H1 (cell line): Measurements from ENCODE around the gene TMC4. TPM values are rescaled to one million over a fixed set of nuclear protein-coding genes. Genes with fewer than 3 reads are reported as not detected.

Experiments used
- EZH2 ChIP-seq: fragments of 200-600 bp; sonication (generic); IDR thresholded peaks from 2 replicates; pipeline ENCODE4 v1.7.1; 2012; ENCODE audit warnings: low read depth, mild to moderate bottlenecking, moderate library complexity, low read length, inconsistent platforms; ENCODE audit not compliant: severe bottlenecking
- POU5F1 ChIP-seq: IDR thresholded peaks from 2 replicates; pipeline ENCODE4 v1.6.1; 2011; ENCODE audit warnings: low read depth, mild to moderate bottlenecking, low read length, moderate library complexity
- polyA plus RNA-seq, 7 experiments: library from polyadenylated mRNA; depleted of rRNA in 3 of 7; stranded (reverse) in 5 of 7; unstranded in 2 of 7; fragments of >200 nt in 5 of 7; fragments of 200-250 nt in 2 of 7; gene quantifications; 1 replicate in 5 of 7; 2 replicates in 1 of 7; 4 replicates in 1 of 7; pipeline versions ENCODE4 v1.2.1 to v1.2.3, GENCODE V29; 2011 to 2013; ENCODE audit warnings: missing spikeins in 2 of 7, mixed read lengths in 2 of 7
- total RNA-seq: library from RNA; stranded (reverse); fragmentation: NEBNext Ultra II Directional; extraction: Animal tissue kit (Norgen Biotek cat#: 25700); gene quantifications from 2 replicates; pipeline ENCODE4 v1.2.1, GENCODE V29; 2021
- TF ChIP-seq, protein P1 (sequence below): fragments of 300-600 bp; sonication (generic); IDR thresholded peaks from 2 replicates; pipeline ENCODE4 v1.7.1; 2012; ENCODE audit warnings: low read length, moderate library complexity, mild to moderate bottlenecking, inconsistent platforms; ENCODE audit not compliant: insufficient replicate concordance

Gene TMC4
- total and polyA plus RNA-seq, 2 of the 8 experiments (the other 6 are each of a cell fraction or from before 2014, with no cell fraction given) = 5.5 to 6.3 TPM

DNA sequence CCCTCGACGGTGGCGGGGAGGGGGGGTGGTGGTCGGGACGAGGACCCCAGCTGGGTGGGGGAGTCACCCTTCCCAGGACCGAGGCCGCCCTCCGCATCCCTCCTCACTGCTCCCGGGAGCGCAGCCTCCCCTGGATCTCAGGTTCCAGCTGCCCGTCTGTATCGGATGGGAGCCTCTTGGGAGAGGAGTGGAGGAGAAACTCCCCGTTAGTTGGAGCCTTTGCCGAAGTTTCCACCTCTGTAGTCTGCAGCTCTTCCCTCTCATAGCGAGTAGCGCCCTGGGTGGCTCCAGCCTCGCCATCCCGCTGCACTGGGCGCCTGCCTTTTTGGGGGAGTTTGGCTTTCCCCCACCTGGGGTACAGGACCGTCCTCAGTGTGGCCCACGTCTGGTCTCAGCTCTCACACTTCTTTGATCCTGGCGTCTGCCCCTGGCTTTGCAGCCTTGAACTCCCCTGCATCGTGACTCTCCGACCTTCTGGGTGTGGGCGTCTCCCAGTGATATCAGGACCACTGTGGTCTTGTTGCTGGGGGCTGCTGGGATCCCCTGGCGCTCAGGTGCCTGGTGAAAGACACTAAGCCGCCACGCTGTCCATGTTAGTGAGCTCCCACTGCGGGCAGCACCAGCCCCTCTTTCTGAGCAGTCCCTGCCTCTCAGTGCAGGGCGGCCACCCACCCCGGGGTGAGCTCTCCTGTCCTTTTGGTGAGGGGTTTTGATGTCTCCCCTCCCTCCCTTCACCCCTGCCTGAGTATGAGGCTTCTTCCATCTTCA lies 34.3 kb downstream of the TMC4 start (continued):
- TF ChIP-seq, protein P1, sequence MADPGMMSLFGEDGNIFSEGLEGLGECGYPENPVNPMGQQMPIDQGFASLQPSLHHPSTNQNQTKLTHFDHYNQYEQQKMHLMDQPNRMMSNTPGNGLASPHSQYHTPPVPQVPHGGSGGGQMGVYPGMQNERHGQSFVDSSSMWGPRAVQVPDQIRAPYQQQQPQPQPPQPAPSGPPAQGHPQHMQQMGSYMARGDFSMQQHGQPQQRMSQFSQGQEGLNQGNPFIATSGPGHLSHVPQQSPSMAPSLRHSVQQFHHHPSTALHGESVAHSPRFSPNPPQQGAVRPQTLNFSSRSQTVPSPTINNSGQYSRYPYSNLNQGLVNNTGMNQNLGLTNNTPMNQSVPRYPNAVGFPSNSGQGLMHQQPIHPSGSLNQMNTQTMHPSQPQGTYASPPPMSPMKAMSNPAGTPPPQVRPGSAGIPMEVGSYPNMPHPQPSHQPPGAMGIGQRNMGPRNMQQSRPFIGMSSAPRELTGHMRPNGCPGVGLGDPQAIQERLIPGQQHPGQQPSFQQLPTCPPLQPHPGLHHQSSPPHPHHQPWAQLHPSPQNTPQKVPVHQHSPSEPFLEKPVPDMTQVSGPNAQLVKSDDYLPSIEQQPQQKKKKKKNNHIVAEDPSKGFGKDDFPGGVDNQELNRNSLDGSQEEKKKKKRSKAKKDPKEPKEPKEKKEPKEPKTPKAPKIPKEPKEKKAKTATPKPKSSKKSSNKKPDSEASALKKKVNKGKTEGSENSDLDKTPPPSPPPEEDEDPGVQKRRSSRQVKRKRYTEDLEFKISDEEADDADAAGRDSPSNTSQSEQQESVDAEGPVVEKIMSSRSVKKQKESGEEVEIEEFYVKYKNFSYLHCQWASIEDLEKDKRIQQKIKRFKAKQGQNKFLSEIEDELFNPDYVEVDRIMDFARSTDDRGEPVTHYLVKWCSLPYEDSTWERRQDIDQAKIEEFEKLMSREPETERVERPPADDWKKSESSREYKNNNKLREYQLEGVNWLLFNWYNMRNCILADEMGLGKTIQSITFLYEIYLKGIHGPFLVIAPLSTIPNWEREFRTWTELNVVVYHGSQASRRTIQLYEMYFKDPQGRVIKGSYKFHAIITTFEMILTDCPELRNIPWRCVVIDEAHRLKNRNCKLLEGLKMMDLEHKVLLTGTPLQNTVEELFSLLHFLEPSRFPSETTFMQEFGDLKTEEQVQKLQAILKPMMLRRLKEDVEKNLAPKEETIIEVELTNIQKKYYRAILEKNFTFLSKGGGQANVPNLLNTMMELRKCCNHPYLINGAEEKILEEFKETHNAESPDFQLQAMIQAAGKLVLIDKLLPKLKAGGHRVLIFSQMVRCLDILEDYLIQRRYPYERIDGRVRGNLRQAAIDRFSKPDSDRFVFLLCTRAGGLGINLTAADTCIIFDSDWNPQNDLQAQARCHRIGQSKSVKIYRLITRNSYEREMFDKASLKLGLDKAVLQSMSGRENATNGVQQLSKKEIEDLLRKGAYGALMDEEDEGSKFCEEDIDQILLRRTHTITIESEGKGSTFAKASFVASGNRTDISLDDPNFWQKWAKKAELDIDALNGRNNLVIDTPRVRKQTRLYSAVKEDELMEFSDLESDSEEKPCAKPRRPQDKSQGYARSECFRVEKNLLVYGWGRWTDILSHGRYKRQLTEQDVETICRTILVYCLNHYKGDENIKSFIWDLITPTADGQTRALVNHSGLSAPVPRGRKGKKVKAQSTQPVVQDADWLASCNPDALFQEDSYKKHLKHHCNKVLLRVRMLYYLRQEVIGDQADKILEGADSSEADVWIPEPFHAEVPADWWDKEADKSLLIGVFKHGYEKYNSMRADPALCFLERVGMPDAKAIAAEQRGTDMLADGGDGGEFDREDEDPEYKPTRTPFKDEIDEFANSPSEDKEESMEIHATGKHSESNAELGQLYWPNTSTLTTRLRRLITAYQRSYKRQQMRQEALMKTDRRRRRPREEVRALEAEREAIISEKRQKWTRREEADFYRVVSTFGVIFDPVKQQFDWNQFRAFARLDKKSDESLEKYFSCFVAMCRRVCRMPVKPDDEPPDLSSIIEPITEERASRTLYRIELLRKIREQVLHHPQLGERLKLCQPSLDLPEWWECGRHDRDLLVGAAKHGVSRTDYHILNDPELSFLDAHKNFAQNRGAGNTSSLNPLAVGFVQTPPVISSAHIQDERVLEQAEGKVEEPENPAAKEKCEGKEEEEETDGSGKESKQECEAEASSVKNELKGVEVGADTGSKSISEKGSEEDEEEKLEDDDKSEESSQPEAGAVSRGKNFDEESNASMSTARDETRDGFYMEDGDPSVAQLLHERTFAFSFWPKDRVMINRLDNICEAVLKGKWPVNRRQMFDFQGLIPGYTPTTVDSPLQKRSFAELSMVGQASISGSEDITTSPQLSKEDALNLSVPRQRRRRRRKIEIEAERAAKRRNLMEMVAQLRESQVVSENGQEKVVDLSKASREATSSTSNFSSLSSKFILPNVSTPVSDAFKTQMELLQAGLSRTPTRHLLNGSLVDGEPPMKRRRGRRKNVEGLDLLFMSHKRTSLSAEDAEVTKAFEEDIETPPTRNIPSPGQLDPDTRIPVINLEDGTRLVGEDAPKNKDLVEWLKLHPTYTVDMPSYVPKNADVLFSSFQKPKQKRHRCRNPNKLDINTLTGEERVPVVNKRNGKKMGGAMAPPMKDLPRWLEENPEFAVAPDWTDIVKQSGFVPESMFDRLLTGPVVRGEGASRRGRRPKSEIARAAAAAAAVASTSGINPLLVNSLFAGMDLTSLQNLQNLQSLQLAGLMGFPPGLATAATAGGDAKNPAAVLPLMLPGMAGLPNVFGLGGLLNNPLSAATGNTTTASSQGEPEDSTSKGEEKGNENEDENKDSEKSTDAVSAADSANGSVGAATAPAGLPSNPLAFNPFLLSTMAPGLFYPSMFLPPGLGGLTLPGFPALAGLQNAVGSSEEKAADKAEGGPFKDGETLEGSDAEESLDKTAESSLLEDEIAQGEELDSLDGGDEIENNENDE = no peak
- no peak for TF ChIP-seq POU5F1
- TF ChIP-seq EZH2 = no peak
